ENCODE data around the gene KCND2.

Gene KCND2

DNA sequence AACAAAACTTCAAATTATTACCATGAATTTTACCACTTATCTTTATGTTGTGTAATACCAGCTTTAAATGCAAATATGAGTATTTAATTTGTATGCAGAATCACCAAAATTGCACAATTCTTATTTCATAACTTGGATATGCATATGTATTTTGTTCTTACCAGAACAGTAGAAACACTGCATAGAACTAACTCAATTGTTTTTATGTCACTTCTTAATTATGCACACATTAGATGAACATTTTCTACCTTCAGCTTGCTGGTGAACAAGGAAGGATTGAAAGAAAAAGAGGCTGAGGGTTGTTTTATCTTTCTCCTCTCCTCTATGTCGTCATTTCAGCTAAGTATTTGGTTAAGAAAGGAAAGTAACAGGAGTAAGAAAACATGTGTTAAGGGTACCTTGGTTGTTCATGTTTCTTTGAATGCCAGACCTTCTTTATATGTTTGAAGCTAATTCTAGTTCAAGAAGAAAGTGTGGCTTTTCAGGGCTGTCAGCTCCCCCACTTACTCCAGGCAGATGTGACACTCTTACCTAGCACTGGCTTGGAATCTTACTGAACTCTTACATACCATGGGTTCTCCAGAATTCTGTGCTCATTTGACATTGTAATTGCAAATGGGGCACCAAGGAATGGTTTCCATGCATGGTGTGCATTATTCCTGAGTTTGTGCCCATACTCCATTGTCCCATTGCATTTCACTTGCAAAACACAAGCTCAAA lies 436.4 kb downstream of the KCND2 start:
- DNase-seq = no peak

DNA sequence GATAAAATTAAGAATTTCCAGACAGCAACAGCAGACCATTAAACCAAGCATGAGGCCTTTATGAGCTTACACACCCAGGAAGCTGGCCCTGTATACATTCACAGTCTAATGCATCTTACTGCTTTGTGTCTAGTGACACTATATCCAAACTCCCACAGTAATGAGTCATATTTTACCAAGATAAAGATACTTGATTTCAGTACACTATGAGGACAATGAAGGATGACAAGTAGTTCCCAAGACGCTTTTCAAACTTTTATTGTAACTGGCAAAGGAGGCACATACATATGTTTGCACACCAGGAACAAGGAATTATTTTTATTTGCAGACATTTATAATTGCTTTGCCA lies 437.0 kb downstream of the KCND2 start:
- DNase-seq = no peak

DNA sequence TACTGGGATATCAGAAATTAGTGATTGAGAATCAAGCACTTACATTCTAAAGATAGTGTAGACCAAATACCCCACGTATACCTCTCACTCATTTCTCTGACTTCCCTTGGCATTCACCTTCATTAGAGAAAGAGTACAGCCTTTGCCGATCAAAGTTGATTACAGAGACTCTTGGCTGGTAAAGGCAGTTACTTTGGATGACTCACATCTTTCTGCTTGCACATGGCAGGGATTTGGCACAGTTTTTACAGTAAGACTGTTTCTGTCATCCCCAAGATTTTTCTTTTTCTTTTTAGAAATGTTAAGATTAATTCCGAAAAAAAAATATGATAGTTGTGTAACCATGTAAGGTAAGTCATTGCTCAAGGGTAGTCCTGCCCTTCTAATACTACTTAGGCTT lies 442.0 kb downstream of the KCND2 start:
- no peak for DNase-seq

DNA sequence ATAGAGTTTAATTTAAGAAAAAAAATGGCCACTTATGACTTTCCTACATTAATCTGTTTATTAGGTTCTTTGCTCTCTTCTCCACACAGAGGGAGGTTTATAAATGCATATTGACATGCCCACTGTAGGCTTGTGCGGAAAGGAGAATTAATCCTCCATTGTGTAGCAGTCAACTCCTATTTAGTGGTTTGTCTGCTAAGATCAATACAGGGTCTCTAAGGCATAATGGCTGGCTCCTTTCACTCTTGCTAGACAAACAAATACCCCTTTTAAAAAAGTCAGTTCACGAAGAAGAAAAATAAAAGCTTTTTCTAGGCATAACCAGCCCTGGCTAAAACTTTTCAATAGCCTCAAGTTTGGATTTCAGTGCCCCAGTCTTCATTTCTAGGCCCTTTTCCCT lies 443.3 kb downstream of the KCND2 start:
- no peak for DNase-seq

DNA sequence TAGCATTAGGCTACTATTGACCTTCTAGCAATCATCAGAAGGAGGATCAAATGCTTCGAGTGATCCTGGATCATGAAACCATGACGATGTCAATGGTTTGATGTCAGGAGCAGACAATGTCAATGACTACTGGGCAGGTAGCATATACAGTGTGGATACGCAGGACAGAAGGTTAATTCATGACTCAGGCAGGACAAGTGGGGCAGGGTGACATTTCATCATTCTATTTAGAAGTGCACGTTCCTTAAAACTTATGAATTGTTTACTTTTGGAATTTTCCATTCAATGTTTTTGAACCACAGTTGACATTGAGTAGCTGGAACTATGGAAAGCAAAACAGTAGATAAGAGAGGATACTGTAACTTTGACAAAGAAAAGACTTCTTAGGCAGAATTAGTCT lies 444.2 kb downstream of the KCND2 start:
- no peak for DNase-seq

DNA sequence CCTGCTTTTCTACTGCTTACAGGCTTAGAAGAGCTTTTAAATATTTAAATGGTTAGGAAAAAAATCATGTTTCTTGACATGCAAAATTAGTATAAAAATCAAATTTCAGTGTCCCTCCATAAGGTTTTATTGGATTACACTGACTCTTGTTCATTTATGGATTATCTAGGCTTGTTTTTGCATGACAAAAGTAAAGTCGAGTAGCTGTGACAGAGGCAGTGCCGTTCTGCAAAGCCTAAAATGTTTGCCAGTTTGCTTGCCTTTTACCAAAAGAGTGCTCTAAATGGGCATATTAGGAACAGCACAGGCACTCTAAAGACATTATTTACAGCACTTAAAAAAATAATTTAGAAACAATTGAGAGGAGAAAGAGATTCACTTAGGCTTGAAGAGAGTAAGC lies 445.4 kb downstream of the KCND2 start:
- DNase-seq = no peak

DNA sequence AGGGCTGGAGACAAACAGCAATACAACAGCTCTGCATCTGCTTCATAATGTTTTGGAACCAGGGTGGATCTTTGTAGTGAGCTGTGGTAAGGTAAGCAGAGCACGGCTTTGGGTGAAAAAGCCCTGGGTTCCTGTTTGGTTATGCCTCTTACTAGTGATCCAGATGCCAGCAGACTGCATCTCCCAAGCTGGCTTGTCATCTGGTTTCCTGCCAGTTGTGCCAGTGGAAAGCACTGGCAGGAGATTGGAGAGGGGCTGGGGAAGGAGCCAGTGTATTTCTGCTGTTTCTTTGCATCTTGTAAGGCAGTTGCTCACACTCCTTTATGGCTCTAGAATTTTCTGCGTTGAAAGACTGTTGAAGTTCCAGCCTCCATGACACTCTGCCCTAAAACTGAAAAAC lies 447.3 kb downstream of the KCND2 start:
- DNase-seq = peak in 1 of 14 donors; percentile 24

DNA sequence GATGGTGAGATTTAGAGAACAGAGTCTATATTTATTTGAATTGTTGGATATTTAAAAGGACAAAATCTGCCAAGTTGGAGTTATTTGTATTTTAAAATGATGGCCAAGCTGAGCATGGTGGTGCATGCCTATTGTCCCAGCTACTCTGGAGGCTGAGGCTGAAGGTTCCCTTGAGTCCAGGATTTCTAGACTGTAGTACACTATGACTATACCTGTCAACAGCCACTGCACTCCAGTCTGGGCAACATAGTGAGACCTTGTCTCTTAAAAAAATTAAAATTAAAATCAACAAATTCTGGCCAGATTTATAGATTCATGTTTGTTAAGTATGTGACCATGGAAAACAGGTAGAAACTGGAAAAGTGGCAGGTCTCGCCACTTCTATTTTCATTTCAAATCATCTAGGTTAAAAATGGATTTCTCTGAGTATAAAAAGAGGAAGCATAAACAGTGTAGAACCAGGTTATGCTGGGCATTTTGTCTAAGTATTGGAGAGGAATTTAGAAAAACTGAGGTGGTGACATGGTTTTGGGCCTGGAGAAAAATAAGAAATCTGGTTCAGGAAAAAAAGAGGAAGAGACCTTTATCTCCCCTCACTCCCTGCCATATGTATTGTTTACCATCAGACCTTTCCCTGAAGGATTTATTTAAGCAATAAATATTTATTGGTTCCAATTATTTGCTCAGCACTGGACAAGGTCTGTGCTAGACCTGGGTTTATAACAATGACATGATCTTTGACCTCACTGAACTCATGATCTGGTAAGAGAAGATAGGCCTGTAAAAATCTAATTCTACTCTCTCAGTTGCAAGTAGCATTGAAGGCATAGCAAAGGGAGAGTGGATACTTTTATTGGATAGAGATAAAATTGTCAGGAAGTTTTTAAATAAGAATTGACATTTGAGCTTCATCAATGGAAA lies 450.8 kb downstream of the KCND2 start:
- no peak for DNase-seq

DNA sequence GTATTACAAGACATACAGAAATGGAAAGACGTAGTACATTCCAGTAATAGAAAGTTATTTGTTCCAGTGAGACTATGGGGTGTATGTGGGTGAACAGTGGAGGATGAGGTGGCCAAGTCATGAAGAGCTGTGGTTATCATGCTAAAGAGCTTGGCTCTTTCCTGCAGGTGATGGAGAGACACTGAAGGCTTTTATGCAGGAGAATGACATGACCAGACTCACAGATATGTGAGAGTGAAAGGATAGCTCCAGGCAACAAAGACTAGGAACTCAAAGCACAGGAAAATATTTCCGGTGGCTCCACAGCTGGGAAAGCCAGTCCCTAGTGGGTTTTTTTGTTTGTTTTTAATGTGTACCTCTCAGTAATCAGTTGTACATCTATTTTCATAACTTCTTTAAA lies 451.5 kb downstream of the KCND2 start:
- DNase-seq = no peak

DNA sequence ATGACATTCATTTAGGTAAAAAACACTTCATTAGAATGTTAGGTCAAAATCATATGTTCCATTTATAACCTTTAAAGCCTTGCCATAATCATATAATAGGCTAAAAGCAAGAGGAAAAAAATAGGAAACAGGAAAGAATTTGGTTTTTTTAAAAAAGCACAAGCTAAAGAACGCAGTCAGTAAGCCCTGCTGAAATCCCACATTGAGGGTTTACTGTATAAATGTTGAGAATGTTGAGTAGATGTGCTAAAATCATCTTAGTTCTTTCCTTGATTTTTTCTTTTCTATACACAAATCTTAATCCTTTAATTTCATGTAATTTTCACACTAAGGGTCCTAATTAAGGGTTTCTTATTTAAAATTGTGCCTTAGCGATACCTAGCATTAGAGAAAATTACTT lies 452.0 kb downstream of the KCND2 start:
- DNase-seq = peak in 1 of 14 donors; percentile 62

DNA sequence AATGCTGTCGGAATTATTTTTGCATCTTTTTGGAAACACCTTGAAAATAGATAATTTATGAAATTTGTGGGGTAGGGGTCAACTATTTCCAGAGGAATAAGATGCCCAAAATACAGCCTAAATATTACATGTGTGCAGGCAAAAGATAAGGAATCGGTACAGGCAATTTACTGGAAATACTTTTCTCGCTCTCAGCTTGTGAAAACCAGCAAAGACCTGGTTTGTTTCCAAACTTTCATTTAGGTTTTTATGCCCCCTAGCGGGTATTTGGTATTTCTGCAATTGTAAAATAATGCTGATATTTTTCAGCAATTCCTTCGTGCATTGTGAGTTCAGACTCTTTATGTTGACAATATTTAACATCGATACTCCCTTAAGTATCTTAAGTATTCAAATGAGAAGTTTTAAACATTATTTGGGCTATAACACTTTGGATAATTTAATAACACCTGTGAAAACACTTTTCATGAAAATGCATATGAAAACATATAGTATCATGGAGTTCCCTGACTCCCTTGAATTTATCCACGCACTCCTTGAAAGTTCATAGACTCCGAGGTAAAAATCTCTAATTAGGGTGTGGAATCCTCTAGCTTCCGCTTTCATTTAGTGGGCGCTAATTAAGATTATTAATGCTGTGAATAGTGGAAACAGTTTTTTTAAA lies 452.5 kb downstream of the KCND2 start:
- peak in 1 of 14 donors; percentile 75 for DNase-seq

DNA sequence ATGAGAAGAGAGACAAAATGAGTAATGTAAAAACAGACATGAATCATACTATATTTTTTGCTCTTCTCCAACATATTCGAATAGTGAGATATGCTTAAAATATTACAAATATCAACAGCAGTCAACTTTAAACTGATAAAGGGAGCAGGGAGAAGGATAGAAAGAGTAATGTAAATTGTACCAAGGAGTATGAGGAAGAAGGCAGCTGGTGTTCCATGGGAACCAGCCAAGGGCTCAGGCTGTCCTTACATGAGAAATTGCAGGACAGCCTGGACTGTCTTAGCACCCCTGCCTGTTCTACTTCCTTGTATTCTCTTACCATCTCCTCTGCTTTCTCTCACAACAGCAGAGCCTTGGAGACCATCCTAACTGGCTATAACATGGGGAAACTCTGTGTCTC lies 456.3 kb downstream of the KCND2 start:
- DNase-seq = peak in 1 of 14 donors; percentile 94

DNA sequence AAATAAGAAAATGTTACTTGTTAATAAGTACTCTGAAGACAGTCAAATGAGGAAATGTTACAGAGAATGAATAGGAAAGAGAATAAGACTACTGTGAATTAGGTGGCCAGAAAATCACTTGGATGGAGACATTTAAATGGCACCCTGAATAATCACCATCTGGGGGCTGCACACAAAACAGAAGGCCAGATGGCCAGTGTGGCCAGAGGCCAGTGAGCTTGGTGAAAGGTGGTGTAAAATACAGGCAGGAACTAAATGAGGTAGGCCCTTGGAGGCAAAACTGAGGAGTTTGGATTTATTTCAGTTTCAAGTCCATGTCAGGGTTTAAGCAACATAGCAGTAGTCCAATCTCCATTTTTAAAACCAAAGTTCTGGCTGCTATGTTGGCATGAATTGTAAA lies 458.3 kb downstream of the KCND2 start:
- peak in 1 of 14 donors; percentile 98 for DNase-seq

DNA sequence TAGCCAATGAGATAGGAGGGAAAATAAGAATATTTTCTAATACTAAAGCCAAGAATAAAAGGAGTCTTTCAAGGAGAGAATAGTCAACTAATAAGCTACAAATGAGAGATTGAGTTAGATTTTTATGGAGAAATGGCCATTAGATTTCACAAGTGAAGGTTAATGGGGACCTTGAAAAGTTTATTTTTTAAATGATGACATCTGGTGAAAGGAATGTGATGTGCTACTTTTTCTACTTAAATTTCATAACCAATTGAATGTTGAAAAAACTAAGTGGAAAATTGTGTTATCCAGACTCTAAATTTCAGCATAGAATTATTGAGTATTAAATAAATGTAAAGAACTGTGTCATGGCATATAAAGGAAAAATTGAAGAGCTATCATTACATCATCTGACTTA lies 459.3 kb downstream of the KCND2 start:
- no peak for DNase-seq

DNA sequence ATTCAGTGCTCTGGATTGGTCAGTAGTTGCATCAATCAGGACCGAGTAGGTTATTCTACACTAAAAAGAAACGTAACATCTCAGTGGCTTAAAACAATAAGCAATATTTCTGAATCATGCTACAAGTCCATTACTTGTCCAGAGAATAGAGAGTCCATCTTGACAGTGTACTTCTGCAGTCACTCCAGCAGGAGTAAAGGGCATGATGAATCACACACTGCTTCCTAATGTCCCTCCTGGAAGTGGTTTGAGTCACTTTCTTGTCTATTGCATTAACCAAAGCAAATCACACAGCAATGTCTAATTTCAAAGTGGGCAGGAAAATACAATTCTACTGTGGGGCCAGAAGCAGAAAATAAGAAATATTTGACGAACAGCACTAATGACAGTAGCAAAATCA lies 460.2 kb downstream of the KCND2 start:
- no peak for DNase-seq

DNA sequence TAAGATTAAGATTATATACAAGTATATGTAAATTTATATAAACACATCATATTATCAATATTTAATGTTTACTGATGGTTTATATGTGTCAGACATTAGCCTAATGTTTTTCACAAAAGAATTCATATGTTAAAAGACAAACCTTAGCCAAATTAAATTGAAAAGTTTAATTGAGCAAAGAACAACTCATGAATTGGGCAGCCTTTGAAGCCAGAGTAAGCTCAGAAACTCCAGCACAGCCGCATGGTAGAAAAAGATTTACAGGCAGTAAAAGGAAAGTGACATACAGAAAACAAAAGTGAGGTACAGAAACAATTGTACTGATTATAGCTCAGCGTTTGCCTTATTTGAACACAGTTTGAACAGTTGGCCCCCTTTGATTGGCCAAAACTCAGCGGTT lies 460.9 kb downstream of the KCND2 start:
- DNase-seq = no peak

DNA sequence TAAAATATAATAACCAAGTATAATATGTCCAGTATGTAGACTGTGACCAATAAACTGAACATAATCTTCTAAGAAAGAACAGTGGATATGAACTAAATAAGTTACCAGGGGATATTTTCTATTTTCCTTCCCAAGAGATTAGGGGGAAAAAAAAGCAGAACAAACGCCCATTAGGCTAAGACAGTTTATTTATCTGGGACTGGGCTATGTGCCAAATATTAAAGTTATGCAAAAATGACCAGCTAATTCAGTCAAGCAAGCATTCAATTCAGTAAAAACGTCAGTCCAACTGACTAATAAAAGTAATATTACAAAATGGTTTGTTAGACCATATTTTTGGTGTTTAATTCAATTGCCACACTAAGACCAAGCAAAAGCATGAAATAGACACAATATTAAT lies 462.8 kb downstream of the KCND2 start:
- DNase-seq = no peak

DNA sequence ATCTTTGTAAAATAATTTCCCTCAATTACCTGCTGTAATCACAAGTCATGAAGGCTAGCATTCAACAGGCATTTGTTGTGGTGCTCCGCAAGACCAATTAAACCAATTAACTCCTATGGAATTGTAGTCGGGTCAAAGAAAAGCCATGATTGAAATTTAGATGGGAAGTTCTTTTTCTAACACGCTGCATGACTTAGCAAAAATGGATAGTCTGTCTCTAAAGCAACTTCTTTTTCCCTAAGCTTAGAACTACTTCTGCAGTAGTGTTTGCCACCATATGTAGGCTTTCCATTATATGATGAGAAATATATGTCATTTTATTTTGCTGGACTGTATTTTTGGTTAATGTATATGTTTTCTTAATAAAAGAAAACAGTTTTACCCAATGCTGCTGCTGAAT lies 465.8 kb downstream of the KCND2 start:
- DNase-seq = no peak

DNA sequence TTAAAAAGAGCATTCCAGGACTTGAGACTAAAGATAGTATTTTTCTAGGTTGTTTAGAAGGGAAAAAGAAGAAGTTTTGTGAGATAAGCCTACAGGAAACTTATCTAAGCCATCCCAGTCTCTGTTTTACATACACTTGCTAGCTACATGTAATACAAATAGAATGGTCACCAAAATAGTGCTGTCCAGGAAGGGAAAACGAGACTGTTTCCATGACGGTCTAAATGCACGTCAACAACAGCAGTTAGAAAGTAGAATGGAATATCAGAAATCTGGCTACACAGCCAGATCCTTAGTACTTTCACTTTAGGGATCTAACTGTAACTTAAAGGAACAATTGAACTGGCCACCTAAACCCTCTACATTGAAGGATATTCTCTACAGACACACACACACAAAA lies 467.4 kb downstream of the KCND2 start:
- peak in 1 of 14 donors; percentile 46 for DNase-seq

DNA sequence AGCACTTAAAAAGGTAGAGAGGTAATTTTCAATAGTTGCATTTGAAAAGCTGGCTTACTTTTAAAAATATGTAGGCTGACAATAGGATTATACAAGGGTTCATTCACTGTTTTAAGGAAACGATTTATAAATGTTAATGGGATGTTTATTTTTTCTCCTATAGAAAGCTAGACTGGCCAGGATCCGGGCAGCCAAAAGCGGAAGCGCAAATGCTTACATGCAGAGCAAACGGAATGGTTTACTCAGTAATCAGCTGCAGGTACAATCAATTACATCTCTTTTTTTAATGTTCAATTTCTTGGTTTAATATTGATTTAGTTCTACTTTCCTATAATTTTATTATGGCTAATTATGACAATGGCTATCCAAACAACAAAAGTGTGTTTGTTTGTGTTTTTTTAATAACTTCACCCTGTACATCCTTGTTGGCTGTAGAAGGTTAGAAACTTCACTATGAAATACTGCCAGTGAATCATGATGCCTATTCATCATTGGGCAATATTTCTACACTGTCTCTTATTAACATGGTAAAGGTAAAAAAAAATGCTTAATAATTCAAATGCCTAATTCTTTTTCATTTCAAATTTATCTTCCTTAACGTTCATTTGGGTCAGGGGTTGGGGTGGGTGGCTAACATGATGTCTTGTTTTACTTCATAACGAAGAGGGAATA lies 468.5 kb downstream of the KCND2 start:
- no peak for DNase-seq

DNA sequence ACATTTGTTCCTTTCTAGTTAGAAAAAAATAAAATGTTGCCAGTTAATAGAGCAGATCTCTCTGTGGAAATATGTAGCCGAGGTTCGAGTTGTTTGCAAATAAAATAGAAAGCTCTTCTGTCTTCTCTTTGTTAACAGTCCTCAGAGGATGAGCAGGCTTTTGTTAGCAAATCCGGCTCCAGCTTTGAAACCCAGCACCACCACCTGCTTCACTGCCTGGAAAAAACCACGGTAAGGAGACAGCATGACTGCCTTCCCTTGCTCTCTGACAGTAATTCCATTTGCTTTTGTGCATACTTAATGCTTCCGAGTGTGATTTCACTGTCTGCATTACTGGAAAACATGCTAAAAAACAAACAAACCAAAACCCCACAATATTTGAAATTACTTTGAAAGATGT lies 469.4 kb downstream of the KCND2 start:
- DNase-seq = peak in 2 of 14 donors; percentile 8 to 90

DNA sequence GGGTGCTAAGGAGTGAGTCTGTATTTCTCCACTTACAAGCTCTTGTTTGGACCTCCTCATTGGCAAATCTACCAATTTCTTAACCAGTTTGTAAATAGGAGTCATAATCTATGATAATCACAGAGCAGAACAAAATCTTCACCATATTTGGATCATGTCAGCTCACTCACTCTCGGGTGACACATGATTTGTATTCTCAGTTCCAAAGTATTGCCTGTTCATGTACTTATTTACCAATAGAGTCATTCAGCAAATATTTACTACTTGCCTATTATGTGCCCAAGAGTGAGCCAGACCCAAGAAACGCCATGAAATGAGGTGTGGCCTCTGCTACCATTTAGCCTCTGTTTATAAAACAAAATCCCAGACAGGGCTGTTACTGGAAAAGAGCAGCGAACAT lies 470.2 kb downstream of the KCND2 start:
- no peak for DNase-seq

DNA sequence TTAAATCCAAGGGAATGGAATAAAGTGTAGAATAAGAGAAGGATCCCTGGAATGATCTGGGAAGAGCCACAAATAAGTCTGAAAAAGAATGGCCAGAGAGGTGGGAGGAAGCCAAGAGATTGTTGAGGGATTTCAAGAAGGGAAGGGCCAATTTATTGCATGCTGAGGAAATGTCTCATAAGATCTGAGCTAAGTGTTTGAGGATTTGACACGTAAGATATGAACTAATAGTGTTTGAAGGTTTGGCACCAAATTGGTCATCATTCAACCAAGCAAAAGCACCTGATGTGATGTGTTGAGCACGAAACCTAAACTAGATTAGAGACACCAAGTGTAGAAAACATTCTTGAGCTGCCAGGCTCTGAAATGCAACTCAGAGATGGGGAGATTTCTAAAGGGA lies 487.1 kb downstream of the KCND2 start:
- no peak for DNase-seq

Data from C1 segment of cervical spinal cord (tissue), 14 donors.